ENCODE measurements around the gene CHRNA10. TPM values are rescaled to one million over a fixed set of nuclear protein-coding genes. Genes with fewer than 3 reads are reported as not detected.

Gene CHRNA10
- total RNA-seq, result 0.56 and 0.96 TPM in 2 replicates

GRCh38 chr11:3671334-3672254 lies at the start of gene CHRNA10:
TSS of gene CHRNA10 (minus strand) at chr11:3671384. CDS start at chr11:3671312, 72 bp downstream.

GRCh38 chr11:3644817-3645235 lies 26.4 kb downstream of the CHRNA10 start, which contains the start of gene ART1:
TSS of gene ART1 (plus strand) at chr11:3645128. CDS start at chr11:3659214, 14,086 bp downstream.

GRCh38 chr11:3641701-3642070 lies 29.5 kb downstream of the CHRNA10 start, which contains the start of gene ART5:
TSS of gene ART5 (minus strand) at chr11:3641992. CDS start at chr11:3641862, 130 bp downstream.

Other genes starting within 250 kb of the CHRNA10 start
- 0.28 TPM in 1 of 2 replicates, not detected in the other for gene ART5, start 29.4 kb downstream of the CHRNA10 start, total RNA-seq
- not detected in 2 replicates for gene ART1, start 26.3 kb downstream of the CHRNA10 start, total RNA-seq
- gene NUP98, start 126.2 kb upstream of the CHRNA10 start, total RNA-seq, result 101 and 114 TPM in 2 replicates
- 7.9 and 10.2 TPM in 2 replicates for gene PGAP2, start 137.2 kb upstream of the CHRNA10 start, total RNA-seq
- 8.2 and 12.3 TPM in 2 replicates for gene RHOG, start 169.6 kb upstream of the CHRNA10 start, total RNA-seq
- gene STIM1, start 184.3 kb upstream of the CHRNA10 start, total RNA-seq, result 29.9 and 40.3 TPM in 2 replicates

Data from regular cardiac myocyte (primary cell).